Measurements from ENCODE around the gene KRT15. TPM values are rescaled to one million over a fixed set of nuclear protein-coding genes. Genes with fewer than 3 reads are reported as not detected.

The KRT15 gene
- total RNA-seq, 2 donors from 2014 or later, result not detected

- ATAC-seq (replicated peaks), result no peak
- H3K4me3 Mint-ChIP-seq, result no peak overlapping the region
- no peaks in the 10 kb centered on the region for H3K4me1 Mint-ChIP-seq
- H3K27me3 Mint-ChIP-seq, result no peaks in the 10 kb centered on the region
- H3K36me3 Mint-ChIP-seq (ENCODE audit: low read depth), result no peaks in the 10 kb centered on the region
- H3K9me3 Mint-ChIP-seq, result no peaks in the 10 kb centered on the region
- H3K27ac Mint-ChIP-seq, result peak overlapping the region; percentile 7
Measured at GRCh38 chr17:41490000-41490990, 28.4 kb downstream of the KRT15 start.

- Mint-ChIP-seq H3K36me3 (ENCODE audit: low read depth) (no peaks in the 10 kb centered on the region), H3K9me3 (no peaks in the 10 kb centered on the region), H3K4me3 (no peak within 1 kb of the TSS), H3K27me3 (no peaks in the 10 kb centered on the region), H3K27ac (peak within 1 kb of the TSS; percentile 7), H3K4me1 (no peaks in the 10 kb centered on the region)
- ATAC-seq (replicated peaks), result no peak
Measured at GRCh38 chr17:41489531-41489930, 29.2 kb downstream of the KRT15 start, which contains the start of gene KRT36. TSS of gene KRT36 (minus strand) at chr17:41489910. CDS start at chr17:41489864, 46 bp downstream.

GRCh38 chr17:41486809-41487530 is 31.7 kb downstream of the KRT15 start:
- no peak overlapping the region for H3K27ac Mint-ChIP-seq
- H3K36me3 Mint-ChIP-seq (ENCODE audit: low read depth), result no peaks in the 10 kb centered on the region
- no peak overlapping the region for H3K4me3 Mint-ChIP-seq
- H3K4me1 Mint-ChIP-seq, result no peaks in the 10 kb centered on the region
- H3K9me3 Mint-ChIP-seq, result no peaks in the 10 kb centered on the region
- peak; percentile 50 for ATAC-seq (replicated peaks)
- H3K27me3 Mint-ChIP-seq, result no peaks in the 10 kb centered on the region

GRCh38 chr17:41486316-41486715 is 32.4 kb downstream of the KRT15 start:
- no peaks in the 10 kb centered on the region for H3K4me1 Mint-ChIP-seq
- no peak for ATAC-seq (replicated peaks)
- no peaks in the 10 kb centered on the region for H3K9me3 Mint-ChIP-seq
- no peaks in the 10 kb centered on the region for H3K27me3 Mint-ChIP-seq
- no peak overlapping the region for H3K27ac Mint-ChIP-seq
- H3K36me3 Mint-ChIP-seq (ENCODE audit: low read depth), result no peaks in the 10 kb centered on the region
- H3K4me3 Mint-ChIP-seq, result no peak overlapping the region

GRCh38 chr17:41484920-41485904 is 33.5 kb downstream of the KRT15 start:
- H3K4me1 Mint-ChIP-seq, result no peaks in the 10 kb centered on the region
- H3K27me3 Mint-ChIP-seq, result no peaks in the 10 kb centered on the region
- no peaks in the 10 kb centered on the region for H3K36me3 Mint-ChIP-seq (ENCODE audit: low read depth)
- no peak overlapping the region for H3K4me3 Mint-ChIP-seq
- H3K27ac Mint-ChIP-seq, result peak overlapping the region; percentile 26
- ATAC-seq (replicated peaks), result no peak
- H3K9me3 Mint-ChIP-seq, result no peaks in the 10 kb centered on the region

GRCh38 chr17:41483991-41484826 is 34.5 kb downstream of the KRT15 start:
- ATAC-seq (replicated peaks), result no peak
- no peaks in the 10 kb centered on the region for H3K9me3 Mint-ChIP-seq
- H3K27me3 Mint-ChIP-seq, result no peaks in the 10 kb centered on the region
- H3K4me1 Mint-ChIP-seq, result no peaks in the 10 kb centered on the region
- H3K4me3 Mint-ChIP-seq, result no peak overlapping the region
- H3K27ac Mint-ChIP-seq, result peak overlapping the region; percentile 26
- H3K36me3 Mint-ChIP-seq (ENCODE audit: low read depth), result no peaks in the 10 kb centered on the region

GRCh38 chr17:41483531-41483930 is 35.2 kb downstream of the KRT15 start:
- H3K4me3 Mint-ChIP-seq, result no peak overlapping the region
- H3K27me3 Mint-ChIP-seq, result no peaks in the 10 kb centered on the region
- no peaks in the 10 kb centered on the region for H3K4me1 Mint-ChIP-seq

GRCh38 chr17:41481036-41481435 is 37.7 kb downstream of the KRT15 start, which contains the start of gene KRT35:
TSS of gene KRT35 (minus strand) at chr17:41481151. CDS start at chr17:41481097, 54 bp downstream.
- ATAC-seq (replicated peaks), result no peak
- Mint-ChIP-seq H3K27me3 (no peaks in the 10 kb centered on the region), H3K27ac (no peak within 1 kb of the TSS), H3K9me3 (no peaks in the 10 kb centered on the region), H3K4me1 (no peaks in the 10 kb centered on the region), H3K4me3 (no peak within 1 kb of the TSS), H3K36me3 (ENCODE audit: low read depth) (no peaks in the 10 kb centered on the region)

More at GRCh38 chr17:41483531-41483930, 35.2 kb downstream of the KRT15 start:
- Mint-ChIP-seq H3K9me3 (no peaks in the 10 kb centered on the region), H3K27ac (no peak overlapping the region), H3K36me3 (ENCODE audit: low read depth) (no peaks in the 10 kb centered on the region)
- no peak for ATAC-seq (replicated peaks)

- no peak overlapping the region for H3K27ac Mint-ChIP-seq
- H3K27me3 Mint-ChIP-seq, result no peaks in the 10 kb centered on the region
- no peak overlapping the region for H3K4me3 Mint-ChIP-seq
- no peaks in the 10 kb centered on the region for H3K9me3 Mint-ChIP-seq
- no peak for ATAC-seq (replicated peaks)
- H3K36me3 Mint-ChIP-seq (ENCODE audit: low read depth), result no peaks in the 10 kb centered on the region
- no peaks in the 10 kb centered on the region for H3K4me1 Mint-ChIP-seq
Measured at GRCh38 chr17:41480581-41480980, 38.1 kb downstream of the KRT15 start.

GRCh38 chr17:41480136-41480535 is 38.6 kb downstream of the KRT15 start:
- no peak for ATAC-seq (replicated peaks)
- Mint-ChIP-seq H3K27ac (no peak overlapping the region), H3K36me3 (ENCODE audit: low read depth) (no peaks in the 10 kb centered on the region), H3K4me3 (no peak overlapping the region), H3K27me3 (no peaks in the 10 kb centered on the region), H3K9me3 (no peaks in the 10 kb centered on the region), H3K4me1 (no peaks in the 10 kb centered on the region)

- Mint-ChIP-seq H3K27ac (no peak overlapping the region), H3K4me3 (no peak overlapping the region), H3K36me3 (ENCODE audit: low read depth) (no peaks in the 10 kb centered on the region), H3K4me1 (no peaks in the 10 kb centered on the region), H3K27me3 (no peaks in the 10 kb centered on the region), H3K9me3 (no peaks in the 10 kb centered on the region)
- ATAC-seq (replicated peaks), result no peak
Measured at GRCh38 chr17:41478237-41478636, 40.5 kb downstream of the KRT15 start.

- H3K4me3 Mint-ChIP-seq, result no peak overlapping the region
- no peaks in the 10 kb centered on the region for H3K4me1 Mint-ChIP-seq
- ATAC-seq (replicated peaks), result no peak
- no peaks in the 10 kb centered on the region for H3K9me3 Mint-ChIP-seq
- H3K36me3 Mint-ChIP-seq (ENCODE audit: low read depth), result no peaks in the 10 kb centered on the region
- no peak overlapping the region for H3K27ac Mint-ChIP-seq
- no peaks in the 10 kb centered on the region for H3K27me3 Mint-ChIP-seq
Measured at GRCh38 chr17:41476866-41477815, 41.5 kb downstream of the KRT15 start.
